ENCODE measurements around the gene PISD.
"Not testable (repeated sequence)": the region's sequence is repeated elsewhere in the genome, so short reads cannot be mapped to it uniquely, and the experiment has no call there.

Gene PISD

DNA sequence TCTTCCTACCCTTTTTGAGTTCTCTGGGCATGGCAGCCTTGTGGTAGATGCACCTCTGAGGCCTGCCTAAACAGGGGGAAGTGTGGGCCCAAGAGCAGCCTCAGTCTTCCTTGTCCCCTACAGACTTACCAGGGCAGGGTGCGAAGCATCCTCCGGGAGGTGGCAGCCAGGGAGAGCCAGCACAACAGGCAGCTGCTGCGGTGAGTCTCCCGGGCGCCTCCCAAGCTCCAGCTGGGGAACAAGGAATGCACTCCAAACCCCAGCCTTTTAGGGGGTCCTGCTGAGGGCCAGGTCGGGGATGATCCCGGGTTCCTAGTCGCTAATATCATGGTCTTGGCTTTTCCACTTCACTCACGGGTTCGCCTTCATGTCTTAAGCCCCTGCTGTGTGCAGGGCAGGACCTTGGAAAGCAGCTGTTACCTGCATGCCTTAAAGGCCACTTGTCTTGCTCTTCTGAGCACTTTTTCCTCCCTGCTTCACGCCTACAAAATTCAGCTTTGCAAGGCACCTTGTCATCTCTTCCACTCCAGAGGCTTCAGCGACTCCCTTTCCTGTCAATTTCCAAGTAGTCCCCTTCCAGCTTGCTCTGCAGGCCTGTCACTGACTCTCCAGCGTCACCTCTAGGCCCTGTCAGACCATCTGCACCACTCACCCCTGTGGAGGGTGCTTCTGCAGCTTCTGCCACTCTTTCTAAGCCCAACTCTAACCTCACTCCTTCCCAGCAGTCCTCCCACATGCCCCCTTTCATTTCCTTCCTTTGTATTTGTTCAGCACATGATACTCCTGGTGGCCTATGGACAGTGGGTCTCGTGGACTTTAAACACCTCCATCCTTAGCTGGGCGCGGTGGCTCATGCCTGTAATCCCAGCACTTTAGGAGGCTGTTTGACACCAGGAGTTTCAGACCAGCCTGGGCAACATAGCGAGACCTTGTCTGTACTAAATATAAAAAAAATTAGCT, 57.0 kb downstream of the PISD start:
- no peak for DNase-seq

DNA sequence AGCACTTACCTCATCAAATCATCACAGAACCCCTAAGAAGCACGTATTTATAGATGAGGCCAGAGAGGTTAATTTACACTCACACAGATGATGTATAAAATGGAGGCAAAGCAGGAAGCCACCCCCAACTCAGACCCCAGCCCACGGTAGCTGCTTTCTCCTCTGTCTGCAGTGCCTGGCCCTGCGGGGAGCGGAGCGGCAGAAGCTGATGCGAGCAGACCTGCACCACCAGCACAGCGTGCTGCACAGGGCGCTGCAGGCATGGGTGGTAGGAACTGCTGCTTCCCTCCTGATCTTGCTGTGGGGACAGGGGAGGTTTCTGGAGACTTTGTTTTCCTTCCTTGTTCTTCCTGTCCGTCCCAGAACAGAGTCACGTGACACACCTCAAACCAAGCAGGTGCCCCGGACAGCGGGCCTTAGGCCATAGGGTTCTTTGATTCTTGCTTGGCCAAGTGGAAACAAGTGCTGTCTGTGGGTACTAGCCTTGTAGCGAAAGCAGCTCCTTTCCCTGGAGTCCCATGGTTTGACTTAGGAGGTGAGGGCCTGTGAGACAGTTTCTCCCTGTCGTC, 57.8 kb downstream of the PISD start:
- DNase-seq, result no peak

DNA sequence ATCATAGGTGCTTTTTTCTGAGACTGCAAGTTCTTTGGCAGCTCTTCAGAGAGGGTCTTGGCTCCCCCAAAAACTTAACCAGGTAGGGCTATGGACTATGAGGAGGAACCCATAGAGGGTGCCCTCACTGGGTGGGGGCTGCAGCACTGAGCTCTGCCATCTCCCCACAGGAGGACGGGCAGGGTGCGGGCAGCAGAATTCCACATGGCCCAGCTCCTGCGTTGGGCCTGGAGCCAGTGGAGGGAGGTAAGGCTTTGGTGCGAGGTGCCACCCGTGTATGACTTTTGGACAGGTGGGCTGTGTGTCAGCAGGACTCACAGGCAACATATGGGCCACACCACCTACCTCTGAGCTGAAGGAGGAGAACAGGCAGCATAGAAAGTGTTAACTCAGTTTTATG, 58.4 kb downstream of the PISD start:
- DNase-seq, result no peak

DNA sequence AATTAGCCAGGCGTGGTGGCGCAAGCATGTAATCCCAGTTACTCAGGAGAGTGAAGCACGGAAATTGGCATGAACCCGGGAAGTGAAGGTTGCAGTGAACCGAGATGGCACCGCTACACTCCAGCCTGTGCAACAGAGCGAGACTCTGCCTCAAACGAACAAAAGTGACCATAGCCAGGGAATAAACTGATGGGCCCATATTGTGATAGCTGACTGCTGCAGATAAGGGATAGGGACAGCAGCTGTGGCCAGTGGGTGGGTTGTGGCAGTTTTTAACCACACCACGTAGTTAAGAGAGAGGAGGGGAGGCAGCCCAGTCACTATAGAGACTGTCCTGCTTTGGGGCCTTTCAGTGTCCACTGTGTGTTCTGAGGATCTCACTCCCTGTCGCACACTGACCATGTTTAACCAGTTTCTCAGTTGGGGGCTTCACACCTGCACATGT, 58.9 kb downstream of the PISD start:
- no peak for DNase-seq

DNA sequence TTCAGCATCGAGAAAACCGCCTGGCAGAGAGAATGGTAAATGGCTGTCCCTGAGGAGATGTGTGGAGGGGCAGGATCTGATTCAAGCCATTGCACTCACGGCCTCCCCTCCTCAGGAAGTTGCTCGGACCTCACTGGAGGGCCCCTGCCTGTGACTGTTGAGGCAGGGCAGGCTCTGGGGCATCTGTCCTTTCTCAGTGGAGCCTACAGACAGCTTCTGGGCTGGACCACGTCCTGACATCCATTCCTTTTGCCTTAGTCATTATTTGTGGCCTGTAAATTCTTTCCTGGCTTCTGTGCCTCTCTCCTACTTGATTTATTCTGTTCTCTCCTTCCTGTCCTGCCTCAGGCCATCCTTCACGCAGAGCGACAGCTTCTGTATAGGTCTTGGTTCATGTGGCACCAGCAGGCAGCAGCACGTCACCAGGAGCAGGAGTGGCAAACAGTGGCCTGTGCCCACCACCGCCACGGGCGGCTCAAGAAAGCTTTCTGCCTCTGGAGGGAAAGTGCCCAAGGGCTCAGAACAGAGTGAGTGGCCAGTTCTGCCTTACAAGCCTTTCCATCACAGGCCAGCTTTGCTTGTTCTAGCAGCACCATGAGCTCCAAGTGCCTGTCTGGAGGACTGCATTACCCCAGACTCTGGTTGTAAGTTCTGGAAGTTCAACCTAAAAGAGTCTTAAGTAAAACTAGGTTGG, 59.6 kb downstream of the PISD start:
- no peak for DNase-seq

GRCh38 chr22:31595271-31595670, 66.7 kb downstream of the PISD start:
- DNase-seq, result no peak

- not testable (repeated sequence) for DNase-seq
These were observed 71.9 kb downstream of the PISD start for GRCh38 chr22:31590161-31590560.

- DNase-seq, result no peak
These were observed 72.9 kb downstream of the PISD start for GRCh38 chr22:31588970-31589675.

GRCh38 chr22:31586137-31586920, 75.7 kb downstream of the PISD start:
- no peak for DNase-seq

DNA sequence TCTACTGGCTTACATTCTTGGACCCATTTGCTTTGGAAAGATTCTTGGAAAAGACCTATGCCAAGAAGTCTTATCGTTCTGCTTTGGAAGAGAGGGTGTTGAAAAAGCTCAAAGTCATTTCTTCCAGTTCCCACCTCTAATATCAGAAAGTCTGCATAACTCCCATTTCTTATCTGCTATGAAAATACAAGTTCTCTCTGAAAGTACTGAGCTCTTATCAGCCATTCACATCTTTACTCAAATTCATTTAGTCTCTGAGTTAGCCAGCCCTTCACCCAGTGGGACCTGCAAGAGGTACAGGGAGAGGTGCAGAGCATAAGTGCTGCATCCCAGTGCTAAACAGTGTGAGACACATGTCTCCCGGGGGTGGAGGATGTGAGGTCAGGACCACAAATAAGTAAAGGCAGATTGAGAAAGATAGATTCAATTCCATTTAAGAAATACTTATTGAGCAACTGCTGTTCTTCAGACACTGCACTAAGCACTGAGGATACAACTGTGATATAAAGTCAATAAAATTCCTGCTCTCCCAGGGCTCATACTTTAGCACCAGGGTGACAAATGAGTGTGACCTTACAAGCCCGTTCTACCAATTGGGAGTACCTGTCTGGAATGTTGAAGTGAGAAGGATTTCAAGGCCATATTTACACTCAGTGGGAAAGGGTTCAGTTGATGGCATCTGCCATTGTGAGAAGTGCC, 76.7 kb downstream of the PISD start:
- DNase-seq, result no peak

DNA sequence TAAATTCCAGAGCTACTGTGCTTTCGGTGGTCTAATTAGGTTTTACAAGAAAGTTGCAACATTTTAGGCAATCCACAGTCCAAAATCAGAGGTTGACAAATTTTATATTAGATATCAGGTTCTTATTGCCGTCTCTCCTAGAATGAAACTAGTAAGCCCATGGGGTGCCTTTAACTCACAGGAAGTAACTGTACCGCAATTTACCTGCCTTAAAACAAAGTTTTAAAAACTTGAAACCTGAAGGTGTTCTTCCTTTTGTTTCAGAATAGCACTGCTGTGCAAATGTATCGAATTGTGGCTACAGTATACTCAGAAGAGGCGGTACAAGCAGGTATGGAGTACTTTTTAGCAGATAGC, 77.2 kb downstream of the PISD start:
- no peak for DNase-seq

DNA sequence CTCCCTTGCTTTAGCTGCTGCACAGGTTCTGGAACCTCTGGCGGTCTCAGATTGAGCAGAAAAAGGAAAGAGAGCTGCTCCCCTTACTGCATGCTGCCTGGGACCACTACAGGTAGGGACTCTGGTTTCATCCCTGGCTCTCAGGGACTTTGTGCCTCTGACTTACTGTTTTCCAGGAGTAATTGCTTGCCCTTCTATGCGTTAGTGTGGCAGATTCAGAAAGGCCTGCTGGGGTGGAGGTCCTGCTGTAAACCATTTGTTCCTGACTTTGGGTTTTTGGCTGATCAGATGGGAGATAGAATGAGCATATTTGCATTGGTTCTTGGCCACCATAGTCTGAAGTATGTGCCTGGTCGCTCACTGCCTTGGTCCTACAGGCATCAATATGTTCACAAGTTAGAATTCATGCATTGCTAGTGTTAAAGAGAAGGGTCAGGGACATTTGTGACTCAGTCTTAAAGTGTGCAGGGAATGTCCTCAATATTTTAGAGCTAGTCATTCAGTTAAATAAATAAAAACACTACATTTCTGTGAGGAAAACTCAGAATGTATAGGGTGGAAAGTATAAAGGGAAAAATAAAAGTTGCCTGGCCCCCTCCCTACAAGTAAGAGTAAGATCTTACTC, 78.0 kb downstream of the PISD start:
- DNase-seq, result no peak

- no peak for DNase-seq
These were observed 82.2 kb downstream of the PISD start for GRCh38 chr22:31579835-31580242.

DNA sequence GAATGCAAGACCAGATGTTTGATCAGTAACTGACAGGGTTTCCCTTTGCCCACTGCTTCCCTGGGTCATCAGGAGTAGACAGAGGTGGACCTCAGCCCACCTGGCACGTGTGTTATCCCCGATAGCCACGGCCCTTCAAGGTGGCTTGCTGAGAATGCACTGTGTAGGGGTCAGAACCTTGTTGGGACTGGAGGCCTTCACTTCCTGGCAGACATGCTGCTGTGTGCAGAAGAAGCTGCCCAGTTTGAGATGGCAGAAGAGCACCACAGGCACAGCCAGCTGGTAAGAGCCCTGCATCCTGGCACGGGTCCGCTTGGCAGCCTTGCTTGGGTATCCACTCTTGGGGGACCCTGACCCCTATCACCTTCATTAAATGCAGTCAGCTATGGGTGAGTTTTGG, 83.8 kb downstream of the PISD start:
- DNase-seq, result no peak

- no peak for DNase-seq
These were observed 84.3 kb downstream of the PISD start for GRCh38 chr22:31577711-31578110.

DNA sequence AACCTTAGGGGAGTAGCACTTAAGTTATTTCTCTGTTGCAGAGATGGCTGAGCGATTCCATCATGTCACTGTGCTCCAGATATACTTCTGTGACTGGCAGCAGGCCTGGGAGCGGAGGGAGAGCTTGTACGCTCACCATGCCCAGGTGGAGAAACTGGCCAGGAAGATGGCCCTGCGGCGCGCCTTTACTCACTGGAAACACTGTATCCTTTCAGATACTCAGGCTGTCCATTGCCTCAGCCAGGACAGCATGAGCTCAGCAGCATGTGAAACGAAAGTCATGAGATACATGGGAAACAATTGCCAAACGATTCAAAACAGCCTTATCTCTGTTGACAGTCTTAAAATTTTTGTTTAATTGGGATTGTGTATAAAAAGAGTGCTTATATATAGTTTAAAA, 86.8 kb downstream of the PISD start:
- DNase-seq, result no peak

GRCh38 chr22:31574055-31574670, 87.9 kb downstream of the PISD start:
- DNase-seq, result no peak

GRCh38 chr22:31572939-31573338, 89.1 kb downstream of the PISD start:
- DNase-seq, result no peak

- no peak for DNase-seq
These were observed 92.9 kb downstream of the PISD start for GRCh38 chr22:31569126-31569525.

Measured in activated gamma-delta T cell treated with Interleukin-2 at 50 U/mL for 16 hours (primary cell).